Measurements from ENCODE around the gene LMF1. TPM values are rescaled to one million over a fixed set of nuclear protein-coding genes. Genes with fewer than 3 reads are reported as not detected.
A peak's percentile ranks its signal among the peaks of the same experiment; 100 is the strongest.

Gene LMF1
- total and polyA plus RNA-seq, 2 of the 13 experiments (the other 11 are each of a cell fraction or from before 2014, with no cell fraction given) = 6.8 to 8.5 TPM

DNA sequence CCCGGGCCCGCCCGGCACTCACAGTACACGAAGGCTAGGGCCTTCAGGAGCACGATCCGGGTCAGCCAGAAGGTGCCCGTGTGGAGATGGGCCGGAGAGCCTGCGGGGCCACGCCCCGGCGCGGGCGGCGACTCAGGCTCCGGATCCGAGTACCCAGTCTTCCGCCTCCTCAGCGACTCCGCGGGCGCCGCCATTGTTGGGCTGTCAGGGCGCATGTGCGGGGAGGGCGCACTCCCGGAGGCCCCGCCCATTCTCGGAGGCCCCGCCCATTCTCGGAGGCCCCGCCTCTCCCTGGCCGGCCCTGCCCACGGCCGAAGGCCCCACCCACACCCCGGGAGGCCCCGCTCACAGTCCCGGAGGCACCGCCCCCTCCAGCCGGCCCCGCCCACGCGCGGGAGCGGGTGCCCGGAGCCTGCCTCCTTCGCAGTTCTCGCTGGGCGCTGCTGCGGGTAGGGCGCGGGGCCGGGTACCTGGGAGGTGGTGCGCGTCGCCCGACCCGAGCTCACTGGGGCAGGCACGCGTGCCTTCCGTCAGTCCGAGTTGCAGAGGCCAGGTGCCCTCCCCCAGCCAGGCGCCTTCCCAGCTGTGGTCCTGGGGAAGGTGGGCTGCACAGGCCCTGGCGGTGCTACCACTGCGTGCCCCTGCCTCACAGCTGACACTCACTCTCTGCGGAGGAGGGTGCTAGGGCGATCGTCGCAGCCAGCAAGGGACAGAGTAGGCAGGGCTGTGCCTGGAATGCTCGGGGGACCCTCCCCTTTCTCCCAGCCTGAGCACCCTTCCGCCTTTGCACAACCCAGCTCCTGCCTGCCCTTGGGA is at the start of gene LMF1 (continued):
- TF ChIP-seq, protein P1, sequence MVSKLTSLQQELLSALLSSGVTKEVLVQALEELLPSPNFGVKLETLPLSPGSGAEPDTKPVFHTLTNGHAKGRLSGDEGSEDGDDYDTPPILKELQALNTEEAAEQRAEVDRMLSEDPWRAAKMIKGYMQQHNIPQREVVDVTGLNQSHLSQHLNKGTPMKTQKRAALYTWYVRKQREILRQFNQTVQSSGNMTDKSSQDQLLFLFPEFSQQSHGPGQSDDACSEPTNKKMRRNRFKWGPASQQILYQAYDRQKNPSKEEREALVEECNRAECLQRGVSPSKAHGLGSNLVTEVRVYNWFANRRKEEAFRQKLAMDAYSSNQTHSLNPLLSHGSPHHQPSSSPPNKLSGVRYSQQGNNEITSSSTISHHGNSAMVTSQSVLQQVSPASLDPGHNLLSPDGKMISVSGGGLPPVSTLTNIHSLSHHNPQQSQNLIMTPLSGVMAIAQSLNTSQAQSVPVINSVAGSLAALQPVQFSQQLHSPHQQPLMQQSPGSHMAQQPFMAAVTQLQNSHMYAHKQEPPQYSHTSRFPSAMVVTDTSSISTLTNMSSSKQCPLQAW (CRISPR knock-in tag; IDR thresholded peaks at IDR 0.05) = no peak
- peak; percentile 70; the same call in 1 of the 2 replicates for TF ChIP-seq GFI1 (CRISPR knock-in tag; IDR thresholded peaks at IDR 0.05; ENCODE audit: borderline replicate concordance)
- no peak for TF ChIP-seq ATM (IDR thresholded peaks at IDR 0.05; ENCODE audit: borderline replicate concordance)
- peak; percentile 57 for TF ChIP-seq ZNF142 (CRISPR knock-in tag; IDR thresholded peaks at IDR 0.05)
- TF ChIP-seq ATF5 (CRISPR knock-in tag; IDR thresholded peaks at IDR 0.05; ENCODE audit: low read depth) = no peak
- TF ChIP-seq ZNF33B (CRISPR knock-in tag; IDR thresholded peaks at IDR 0.05) = no peak
- peak; percentile 69 for TF ChIP-seq ETV5 (CRISPR knock-in tag; IDR thresholded peaks at IDR 0.05; ENCODE audit: borderline replicate concordance)
- TF ChIP-seq SPEN (CRISPR knock-in tag; IDR thresholded peaks at IDR 0.05; ENCODE audit: low read depth) = peak; percentile 81
- no peak for TF ChIP-seq ZNF124 (CRISPR knock-in tag; IDR thresholded peaks at IDR 0.05)
- 0 out of 2 replicates have a peak, but pooled peaks have one; percentile 24 for TF ChIP-seq TBP (CRISPR knock-in tag; IDR thresholded peaks at IDR 0.05)
- TF ChIP-seq ZFP37 (CRISPR knock-in tag; IDR thresholded peaks at IDR 0.05; ENCODE audit: borderline replicate concordance) = no peak; the same call in 1 of the 2 replicates
- peak; percentile 59; the same call in 1 of the 2 replicates for TF ChIP-seq ZSCAN22 (CRISPR knock-in tag; IDR thresholded peaks at IDR 0.05)
- 0 out of 2 replicates have a peak, but pooled peaks have one; percentile 80 for TF ChIP-seq ZNF552 (CRISPR knock-in tag; IDR thresholded peaks at IDR 0.05; ENCODE audit: borderline replicate concordance)
- TF ChIP-seq ZNF362 (CRISPR knock-in tag; IDR thresholded peaks at IDR 0.05; ENCODE audit: borderline replicate concordance) = no peak
- no peak for TF ChIP-seq ZBTB33 (CRISPR knock-in tag; IDR thresholded peaks at IDR 0.05)
- peak; percentile 81; the same call in 1 of the 2 replicates for TF ChIP-seq TBX2 (CRISPR knock-in tag; IDR thresholded peaks at IDR 0.05; ENCODE audit: borderline replicate concordance)
- TF ChIP-seq ZBTB20 (CRISPR knock-in tag; IDR thresholded peaks at IDR 0.05; ENCODE audit: borderline replicate concordance, low read depth) = no peak

All from HepG2 (cell line).